ENCODE measurements around the gene ZSWIM1.

GRCh38 chr20:45866454-45866853 lies 14.6 kb upstream of the ZSWIM1 start:
- TF ChIP-seq SMAD3 (CRISPR knock-in tag; IDR thresholded peaks at IDR 0.05) (no peak), MEF2D (CRISPR knock-in tag; IDR thresholded peaks at IDR 0.05) (no peak), USF2 (IDR thresholded peaks at IDR 0.05; ENCODE audit: low read depth, low read length) (no peak), USF2 (CRISPR knock-in tag; IDR thresholded peaks at IDR 0.05; ENCODE audit: borderline replicate concordance) (no peak), CHD2 (IDR thresholded peaks at IDR 0.05; ENCODE audit: low read depth, low read length) (no peak), ZHX2 (IDR thresholded peaks at IDR 0.05; ENCODE audit: low read depth) (no peak), ZHX2 (CRISPR knock-in tag; IDR thresholded peaks at IDR 0.05; ENCODE audit: borderline replicate concordance) (no peak), GABPA (IDR thresholded peaks at IDR 0.05; ENCODE audit: low read depth, low read length) (no peak), GABPA (CRISPR knock-in tag; IDR thresholded peaks at IDR 0.05; ENCODE audit: low read depth) (no peak), MAFK (conservative IDR thresholded peaks at IDR 0.05 in 1 of 2, IDR thresholded peaks at IDR 0.05 in 1 of 2; ENCODE audit: low read length in 2 of 2) (no peak)
- TF ChIP-seq, protein P1, sequence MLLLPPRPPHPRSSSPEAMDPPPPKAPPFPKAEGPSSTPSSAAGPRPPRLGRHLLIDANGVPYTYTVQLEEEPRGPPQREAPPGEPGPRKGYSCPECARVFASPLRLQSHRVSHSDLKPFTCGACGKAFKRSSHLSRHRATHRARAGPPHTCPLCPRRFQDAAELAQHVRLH (CRISPR knock-in tag; IDR thresholded peaks at IDR 0.05; ENCODE audit: borderline replicate concordance, low read depth), result no peak
- TF ChIP-seq, protein P2, sequence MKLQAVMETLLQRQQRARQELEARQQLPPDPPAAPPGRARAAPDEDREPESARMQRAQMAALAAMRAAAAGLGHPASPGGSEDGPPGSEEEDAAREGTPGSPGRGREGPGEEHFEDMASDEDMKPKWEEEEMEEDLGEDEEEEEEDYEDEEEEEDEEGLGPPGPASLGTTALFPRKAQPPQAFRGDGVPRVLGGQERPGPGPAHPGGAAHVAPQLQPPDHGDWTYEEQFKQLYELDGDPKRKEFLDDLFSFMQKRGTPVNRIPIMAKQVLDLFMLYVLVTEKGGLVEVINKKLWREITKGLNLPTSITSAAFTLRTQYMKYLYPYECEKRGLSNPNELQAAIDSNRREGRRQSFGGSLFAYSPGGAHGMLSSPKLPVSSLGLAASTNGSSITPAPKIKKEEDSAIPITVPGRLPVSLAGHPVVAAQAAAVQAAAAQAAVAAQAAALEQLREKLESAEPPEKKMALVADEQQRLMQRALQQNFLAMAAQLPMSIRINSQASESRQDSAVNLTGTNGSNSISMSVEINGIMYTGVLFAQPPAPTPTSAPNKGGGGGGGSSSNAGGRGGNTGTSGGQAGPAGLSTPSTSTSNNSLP (IDR thresholded peaks at IDR 0.05; ENCODE audit: low read depth, low read length), result no peak
- TF ChIP-seq, protein P3, sequence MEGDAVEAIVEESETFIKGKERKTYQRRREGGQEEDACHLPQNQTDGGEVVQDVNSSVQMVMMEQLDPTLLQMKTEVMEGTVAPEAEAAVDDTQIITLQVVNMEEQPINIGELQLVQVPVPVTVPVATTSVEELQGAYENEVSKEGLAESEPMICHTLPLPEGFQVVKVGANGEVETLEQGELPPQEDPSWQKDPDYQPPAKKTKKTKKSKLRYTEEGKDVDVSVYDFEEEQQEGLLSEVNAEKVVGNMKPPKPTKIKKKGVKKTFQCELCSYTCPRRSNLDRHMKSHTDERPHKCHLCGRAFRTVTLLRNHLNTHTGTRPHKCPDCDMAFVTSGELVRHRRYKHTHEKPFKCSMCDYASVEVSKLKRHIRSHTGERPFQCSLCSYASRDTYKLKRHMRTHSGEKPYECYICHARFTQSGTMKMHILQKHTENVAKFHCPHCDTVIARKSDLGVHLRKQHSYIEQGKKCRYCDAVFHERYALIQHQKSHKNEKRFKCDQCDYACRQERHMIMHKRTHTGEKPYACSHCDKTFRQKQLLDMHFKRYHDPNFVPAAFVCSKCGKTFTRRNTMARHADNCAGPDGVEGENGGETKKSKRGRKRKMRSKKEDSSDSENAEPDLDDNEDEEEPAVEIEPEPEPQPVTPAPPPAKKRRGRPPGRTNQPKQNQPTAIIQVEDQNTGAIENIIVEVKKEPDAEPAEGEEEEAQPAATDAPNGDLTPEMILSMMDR (CRISPR knock-in tag; IDR thresholded peaks at IDR 0.05), result no peak
